NOMO-1 (cell line): ENCODE data around the gene CNKSR3.

Experiments
- DNase-seq, 2 experiments: peaks; one replicate each; lab custom pipeline; 2025; ENCODE audit not compliant: unreplicated experiment in 2 of 2; lab: John Stamatoyannopoulos, UW

The CNKSR3 gene

GRCh38 chr6:154390034-154390433, 120.5 kb downstream of the CNKSR3 start:
- DNase-seq, result no peak

- DNase-seq, result no peak
Observed at GRCh38 chr6:154388803-154389202, 121.7 kb downstream of the CNKSR3 start.

- no peak for DNase-seq
Observed at GRCh38 chr6:154386848-154387717, 123.4 kb downstream of the CNKSR3 start.

GRCh38 chr6:154384191-154384590, 126.3 kb downstream of the CNKSR3 start:
- DNase-seq, result no peak

GRCh38 chr6:154383273-154383672, 127.2 kb downstream of the CNKSR3 start:
- no peak for DNase-seq

- no peak for DNase-seq
Observed at GRCh38 chr6:154382740-154383139, 127.7 kb downstream of the CNKSR3 start.

- DNase-seq, result no peak
Observed at GRCh38 chr6:154381548-154381947, 128.9 kb downstream of the CNKSR3 start.

- DNase-seq, result peak in 1 of 2 experiments; percentile 38
Observed at GRCh38 chr6:154380741-154381140, 129.7 kb downstream of the CNKSR3 start.

- DNase-seq, result no peak
Observed at GRCh38 chr6:154379585-154379984, 130.9 kb downstream of the CNKSR3 start.

GRCh38 chr6:154378518-154378917, 132.0 kb downstream of the CNKSR3 start:
- DNase-seq, result no peak

GRCh38 chr6:154377726-154378125, 132.8 kb downstream of the CNKSR3 start:
- DNase-seq, result no peak

GRCh38 chr6:154373971-154374370, 136.5 kb downstream of the CNKSR3 start:
- DNase-seq, result no peak

- DNase-seq, result peak; percentile 35 to 82
Observed at GRCh38 chr6:154371281-154371680, 139.2 kb downstream of the CNKSR3 start.

- DNase-seq, result peak; percentile 27 to 49
Observed at GRCh38 chr6:154370545-154370944, 139.9 kb downstream of the CNKSR3 start.

GRCh38 chr6:154367839-154368695, 142.4 kb downstream of the CNKSR3 start:
- DNase-seq, result peak; percentile 40 to 73

GRCh38 chr6:154367336-154367735, 143.1 kb downstream of the CNKSR3 start:
- DNase-seq, result peak; percentile 53 to 74

- DNase-seq, result no peak
Observed at GRCh38 chr6:154363821-154364220, 146.7 kb downstream of the CNKSR3 start.

- no peak for DNase-seq
Observed at GRCh38 chr6:154361476-154361875, 149.0 kb downstream of the CNKSR3 start.

- DNase-seq, result no peak
Observed at GRCh38 chr6:154360476-154360875, 150.0 kb downstream of the CNKSR3 start.

GRCh38 chr6:154359679-154360078, 150.8 kb downstream of the CNKSR3 start:
- DNase-seq, result no peak

GRCh38 chr6:154359161-154359574, 151.3 kb downstream of the CNKSR3 start:
- peak; percentile 45 to 74 for DNase-seq
